B cell (primary cell): ENCODE data around the gene UHMK1. TPM values are rescaled to one million over a fixed set of nuclear protein-coding genes. Genes with fewer than 3 reads are reported as not detected.

Experiments used
- polyA plus RNA-seq: library from polyadenylated mRNA; depleted of rRNA; stranded (reverse); fragments of >200 nt; gene quantifications from 2 replicates; pipeline ENCODE4 v1.2.3, GENCODE V29; 2012
- small RNA-seq: library from RNA; depleted of rRNA; stranded (forward); fragments of <200 nt; gene quantifications from one replicate; pipeline ENCODE3, GENCODE V24; 2012; ENCODE audit warnings: low replicate concordance, low read depth; ENCODE audit not compliant: insufficient read length
- total RNA-seq, 2 donors: library from RNA; stranded (reverse); fragments of 120-200 nt in 1 of 2; gene quantifications; 1 replicate in 1 of 2; 2 replicates in 1 of 2; pipeline versions ENCODE4 v1.2.3 to v1.2.4, GENCODE V29; 2013 to 2022

The UHMK1 gene
- total and polyA plus RNA-seq, 2 donors (not counting 1 experiment from before 2014, with no cell fraction given): 8.4 to 69.2 TPM

Small RNA genes lying within 50 kb of the gene (small RNA-seq; reads per million reads assigned to genes)
- gene UQCRBP2: not detected

Other genes with a start within 250 kb of the UHMK1 start
- gene SPATA46, start 121.0 kb upstream of the UHMK1 start, total RNA-seq: not detected in 2 replicates
- not detected in 2 replicates for gene SPATA46, start 121.0 kb upstream of the UHMK1 start, polyA plus RNA-seq
- 0.10 TPM in 1 of 2 replicates, not detected in the other for gene C1orf226, start 116.1 kb upstream of the UHMK1 start, total RNA-seq
- 0.01 TPM in 1 of 2 replicates, not detected in the other for gene C1orf226, start 116.1 kb upstream of the UHMK1 start, polyA plus RNA-seq
- gene SH2D1B, start 85.7 kb upstream of the UHMK1 start, total RNA-seq: 0.15 TPM in 1 of 2 replicates, not detected in the other
- gene SH2D1B, start 85.7 kb upstream of the UHMK1 start, polyA plus RNA-seq: 0.15 and 0.59 TPM in 2 replicates
- 15.2 and 16.4 TPM in 2 replicates for gene UAP1, start 63.9 kb downstream of the UHMK1 start, total RNA-seq
- gene UAP1, start 63.9 kb downstream of the UHMK1 start, polyA plus RNA-seq: 5.3 and 8.2 TPM in 2 replicates
- 0.12 TPM in 2 replicates for gene DDR2, start 134.6 kb downstream of the UHMK1 start, total RNA-seq
- 0.06 and 0.24 TPM in 2 replicates for gene DDR2, start 134.6 kb downstream of the UHMK1 start, polyA plus RNA-seq